ENCODE results near the gene ERG.

Gene ERG

GRCh38 chr21:38470755-38471154 lies 27.5 kb downstream of the ERG start:
- TF ChIP-seq CTCF (IDR thresholded peaks at IDR 0.05; ENCODE audit: low read length, missing control alignments): no peak
- DNase-seq (ENCODE audit: low read depth): peak; percentile 66
- H3K4me3 ChIP-seq (replicated peaks; ENCODE audit: low read depth, low read length): no peak overlapping the region

- DNase-seq (ENCODE audit: low read depth): no peak
- no peak for TF ChIP-seq CTCF (IDR thresholded peaks at IDR 0.05; ENCODE audit: low read length, missing control alignments)
- H3K4me3 ChIP-seq (replicated peaks; ENCODE audit: low read depth, low read length): no peak overlapping the region
These were observed 28.6 kb downstream of the ERG start for GRCh38 chr21:38469642-38470041.

GRCh38 chr21:38468989-38469388 lies 29.3 kb downstream of the ERG start:
- no peak for DNase-seq (ENCODE audit: low read depth)
- no peak overlapping the region for H3K4me3 ChIP-seq (replicated peaks; ENCODE audit: low read depth, low read length)
- TF ChIP-seq CTCF (IDR thresholded peaks at IDR 0.05; ENCODE audit: low read length, missing control alignments): no peak

- no peak overlapping the region for H3K4me3 ChIP-seq (replicated peaks; ENCODE audit: low read depth, low read length)
- no peak for TF ChIP-seq CTCF (IDR thresholded peaks at IDR 0.05; ENCODE audit: low read length, missing control alignments)
- no peak for DNase-seq (ENCODE audit: low read depth)
These were observed 30.4 kb downstream of the ERG start for GRCh38 chr21:38467911-38468310.

GRCh38 chr21:38467374-38467773 lies 30.9 kb downstream of the ERG start:
- DNase-seq (ENCODE audit: low read depth): no peak
- no peak overlapping the region for H3K4me3 ChIP-seq (replicated peaks; ENCODE audit: low read depth, low read length)
- no peak for TF ChIP-seq CTCF (IDR thresholded peaks at IDR 0.05; ENCODE audit: low read length, missing control alignments)

- no peak overlapping the region for H3K4me3 ChIP-seq (replicated peaks; ENCODE audit: low read depth, low read length)
- TF ChIP-seq CTCF (IDR thresholded peaks at IDR 0.05; ENCODE audit: low read length, missing control alignments): no peak
- peak; percentile 94 for DNase-seq (ENCODE audit: low read depth)
These were observed 38.0 kb downstream of the ERG start for GRCh38 chr21:38460171-38460742.

GRCh38 chr21:38459490-38459889 lies 38.8 kb downstream of the ERG start:
- H3K4me3 ChIP-seq (replicated peaks; ENCODE audit: low read depth, low read length): no peak overlapping the region
- no peak for DNase-seq (ENCODE audit: low read depth)
- TF ChIP-seq CTCF (IDR thresholded peaks at IDR 0.05; ENCODE audit: low read length, missing control alignments): no peak
